ENCODE data around the gene MEIS2. TPM values are rescaled to one million over a fixed set of nuclear protein-coding genes. Genes with fewer than 3 reads are reported as not detected.
A peak's percentile ranks its signal among the peaks of the same experiment; 100 is the strongest.

MEIS2 gene
- total and polyA plus RNA-seq, 2 donors (not counting 3 experiments of a cell fraction or from before 2014, with no cell fraction given): 22.5 to 26.2 TPM

GRCh38 chr15:36953346-36953745 lies 147.0 kb downstream of the MEIS2 start:
- no peak for DNase-seq (ENCODE audit: low read depth, low spot score)
- POLR2A ChIA-PET: no interaction called here

GRCh38 chr15:36951731-36952247 lies 148.6 kb downstream of the MEIS2 start:
- intact Hi-C loops (cut with micrococcal nuclease): no loop called here
- H3K4me3 ChIP-seq (replicated peaks in 1 of 3; ENCODE audit: insufficient read depth in 1 of 3, low read depth in 1 of 3, low read length in 3 of 3): no peak overlapping the region
- POLR2A ChIA-PET: no interaction called here
- BruUV-seq (replicated peaks): no TSS peak
- H3K27me3 ChIP-seq (ENCODE audit: control insufficient read depth in 2 of 2, insufficient read depth in 2 of 2, low read length in 2 of 2): no peaks in the 10 kb centered on the region
- DNase-seq (ENCODE audit: low read depth, low spot score) (peak; percentile 10), FAIRE-seq (no peak)
- no peak for TF ChIP-seq POLR2A (IDR thresholded peaks at IDR 0.05; ENCODE audit: low read depth, low read length)
- no peak for TF ChIP-seq MYC (IDR thresholded peaks at IDR 0.05; ENCODE audit: low read depth, low read length)
- TF ChIP-seq MAX (IDR thresholded peaks at IDR 0.05; ENCODE audit: insufficient read depth, insufficient read length): no peak
- TF ChIP-seq FOS (IDR thresholded peaks at IDR 0.05; ENCODE audit: borderline replicate concordance, insufficient read depth, low read length): no peak
- TF ChIP-seq POLR2AphosphoS5 (IDR thresholded peaks at IDR 0.05; ENCODE audit: insufficient read depth, low read depth, low read length): no peak
- no peak for TF ChIP-seq GATA2 (IDR thresholded peaks at IDR 0.05; ENCODE audit: insufficient read depth, insufficient read length, low read depth, low read length)
- TF ChIP-seq, protein P1, sequence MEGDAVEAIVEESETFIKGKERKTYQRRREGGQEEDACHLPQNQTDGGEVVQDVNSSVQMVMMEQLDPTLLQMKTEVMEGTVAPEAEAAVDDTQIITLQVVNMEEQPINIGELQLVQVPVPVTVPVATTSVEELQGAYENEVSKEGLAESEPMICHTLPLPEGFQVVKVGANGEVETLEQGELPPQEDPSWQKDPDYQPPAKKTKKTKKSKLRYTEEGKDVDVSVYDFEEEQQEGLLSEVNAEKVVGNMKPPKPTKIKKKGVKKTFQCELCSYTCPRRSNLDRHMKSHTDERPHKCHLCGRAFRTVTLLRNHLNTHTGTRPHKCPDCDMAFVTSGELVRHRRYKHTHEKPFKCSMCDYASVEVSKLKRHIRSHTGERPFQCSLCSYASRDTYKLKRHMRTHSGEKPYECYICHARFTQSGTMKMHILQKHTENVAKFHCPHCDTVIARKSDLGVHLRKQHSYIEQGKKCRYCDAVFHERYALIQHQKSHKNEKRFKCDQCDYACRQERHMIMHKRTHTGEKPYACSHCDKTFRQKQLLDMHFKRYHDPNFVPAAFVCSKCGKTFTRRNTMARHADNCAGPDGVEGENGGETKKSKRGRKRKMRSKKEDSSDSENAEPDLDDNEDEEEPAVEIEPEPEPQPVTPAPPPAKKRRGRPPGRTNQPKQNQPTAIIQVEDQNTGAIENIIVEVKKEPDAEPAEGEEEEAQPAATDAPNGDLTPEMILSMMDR (IDR thresholded peaks at IDR 0.05; ENCODE audit: extremely low read depth in 1 of 2, insufficient read depth in 1 of 2, low read depth in 1 of 2, low read length in 2 of 2): no peak
- no peaks in the 10 kb centered on the region for H3K4me1 ChIP-seq (ENCODE audit: control insufficient read depth, extremely low read depth, insufficient read depth, low read length)
- dilution Hi-C loops (cut with MboI; ENCODE audit: extremely low pct_ligation_motif_present, low sequenced_read_pairs): no loop called here
- no peaks in the 10 kb centered on the region for H3K9me1 ChIP-seq (replicated peaks; ENCODE audit: control insufficient read depth, extremely low read depth, insufficient read depth, low read length)
- no peak overlapping the region for H2AFZ ChIP-seq (ENCODE audit: low read depth, low read length)
- CTCF ChIA-PET: no interaction called here
- no peaks in the 10 kb centered on the region for H4K20me1 ChIP-seq (replicated peaks; ENCODE audit: control insufficient read depth, extremely low read depth, insufficient read depth, low read length)
- H3K4me2 ChIP-seq (ENCODE audit: insufficient read depth, low read length): no peak overlapping the region
- no peak overlapping the region for H3K9ac ChIP-seq (replicated peaks; ENCODE audit: extremely low read depth, insufficient read depth, low read length)
- H3K27ac ChIP-seq (ENCODE audit: insufficient read depth, low read depth, low read length): no peak overlapping the region
- H3K9me3 ChIP-seq (replicated peaks; ENCODE audit: control insufficient read depth, insufficient read depth, low read length): no peaks in the 10 kb centered on the region
- H3K36me3 ChIP-seq (ENCODE audit: control insufficient read depth in 2 of 2, extremely low read depth in 1 of 2, insufficient read depth in 2 of 2, low read length in 2 of 2): peaks cover 3% of the 10 kb centered on the region in 2 experiments
- no peaks in the 10 kb centered on the region for H3K79me2 ChIP-seq (ENCODE audit: control insufficient read depth, insufficient read depth, low read length)

More at GRCh38 chr15:36953346-36953745, 147.0 kb downstream of the MEIS2 start:
- H3K9me1 ChIP-seq (replicated peaks; ENCODE audit: control insufficient read depth, extremely low read depth, insufficient read depth, low read length): no peaks in the 10 kb centered on the region
- H3K36me3 ChIP-seq (ENCODE audit: control insufficient read depth in 2 of 2, extremely low read depth in 1 of 2, insufficient read depth in 2 of 2, low read length in 2 of 2): peaks cover 0 to 3% of the 10 kb centered on the region in 2 experiments
- H3K4me3 ChIP-seq (replicated peaks in 1 of 3; ENCODE audit: insufficient read depth in 1 of 3, low read depth in 1 of 3, low read length in 3 of 3): no peak overlapping the region
- no peak overlapping the region for H3K9ac ChIP-seq (replicated peaks; ENCODE audit: extremely low read depth, insufficient read depth, low read length)
- dilution Hi-C loops (cut with MboI; ENCODE audit: extremely low pct_ligation_motif_present, low sequenced_read_pairs): no loop called here
- H3K4me1 ChIP-seq (ENCODE audit: control insufficient read depth, extremely low read depth, insufficient read depth, low read length): no peaks in the 10 kb centered on the region
- no TSS peak for BruUV-seq (replicated peaks)
- H3K27ac ChIP-seq (ENCODE audit: insufficient read depth, low read depth, low read length): no peak overlapping the region
- H3K79me2 ChIP-seq (ENCODE audit: control insufficient read depth, insufficient read depth, low read length): no peaks in the 10 kb centered on the region
- no peaks in the 10 kb centered on the region for H3K27me3 ChIP-seq (ENCODE audit: control insufficient read depth in 2 of 2, insufficient read depth in 2 of 2, low read length in 2 of 2)
- no peak overlapping the region for H2AFZ ChIP-seq (ENCODE audit: low read depth, low read length)
- intact Hi-C loops (cut with micrococcal nuclease): no loop called here
- no peak overlapping the region for H3K4me2 ChIP-seq (ENCODE audit: insufficient read depth, low read length)
- TF ChIP-seq POLR2A (IDR thresholded peaks at IDR 0.05; ENCODE audit: low read depth, low read length) (no peak), POLR2AphosphoS5 (IDR thresholded peaks at IDR 0.05; ENCODE audit: insufficient read depth, low read depth, low read length) (no peak), MAX (IDR thresholded peaks at IDR 0.05; ENCODE audit: insufficient read depth, insufficient read length) (no peak), MYC (IDR thresholded peaks at IDR 0.05; ENCODE audit: low read depth, low read length) (no peak)
- no peaks in the 10 kb centered on the region for H3K9me3 ChIP-seq (replicated peaks; ENCODE audit: control insufficient read depth, insufficient read depth, low read length)
- CTCF ChIA-PET: interaction anchor here (1.2 to 1.8 kb wide), 2 partner anchors 14 to 16 kb away, joined by 3 to 7 read pairs; no protein-coding TSS in a partner anchor
- FAIRE-seq: no peak
- no peaks in the 10 kb centered on the region for H4K20me1 ChIP-seq (replicated peaks; ENCODE audit: control insufficient read depth, extremely low read depth, insufficient read depth, low read length)
